Trophoblast cell (in vitro differentiated cells and primary cell): Measurements from ENCODE around the gene ISOC2.

Experiments used
- DNase-seq, 2 donors: peaks; one replicate each; pipeline ENCODE4 v3.0.0-alpha.2; 2016
- H2AFZ ChIP-seq: 2 replicates; pipeline ENCODE4 v1.6.1; 2013; ENCODE audit warnings: low read length, moderate library complexity, mild to moderate bottlenecking; ENCODE audit not compliant: insufficient read depth, poor library complexity
- H2AK5ac ChIP-seq: 2 replicates; pipeline ENCODE4 v1.6.1; 2013; ENCODE audit warnings: mild to moderate bottlenecking, low read length
- H2BK120ac ChIP-seq: 2 replicates; pipeline ENCODE4 v1.6.1; 2013; ENCODE audit warnings: low read length, mild to moderate bottlenecking, moderate library complexity; ENCODE audit not compliant: insufficient read depth, poor library complexity
- H2BK12ac ChIP-seq: 2 replicates; pipeline ENCODE4 v1.6.1; 2013; ENCODE audit warnings: mild to moderate bottlenecking, low read length, moderate library complexity
- H2BK5ac ChIP-seq: 2 replicates; pipeline ENCODE4 v1.6.1; 2013; ENCODE audit warnings: low read length, low read depth, moderate library complexity, mild to moderate bottlenecking; ENCODE audit not compliant: poor library complexity
- H3K14ac ChIP-seq: 2 replicates; pipeline ENCODE4 v1.6.1; 2013; ENCODE audit warnings: mild to moderate bottlenecking, low read length
- H3K18ac ChIP-seq: 2 replicates; pipeline ENCODE4 v1.6.1; 2013; ENCODE audit warnings: mild to moderate bottlenecking, low read length
- H3K23ac ChIP-seq: 2 replicates; pipeline ENCODE4 v1.6.1; 2013; ENCODE audit warnings: low read length
- H3K27ac ChIP-seq: 2 replicates; pipeline ENCODE4 v1.5.1; 2013; ENCODE audit warnings: low read depth, mild to moderate bottlenecking, inconsistent platforms, low read length, moderate library complexity
- H3K27me3 ChIP-seq: 2 replicates; pipeline ENCODE4 v1.6.1; 2013; ENCODE audit warnings: inconsistent platforms, mild to moderate bottlenecking, low read length, moderate library complexity; ENCODE audit not compliant: insufficient read depth
- H3K36me3 ChIP-seq, 2 experiments: 1 replicate in 1 of 2; 2 replicates in 1 of 2; pipeline ENCODE4 v1.6.1; 2013; ENCODE audit warnings: low read length in 2 of 2, mild to moderate bottlenecking in 2 of 2, moderate library complexity in 1 of 2; ENCODE audit not compliant: insufficient read depth in 2 of 2, control insufficient read depth in 1 of 2
- H3K4ac ChIP-seq: 2 replicates; pipeline ENCODE4 v1.6.1; 2013; ENCODE audit warnings: low read depth, mild to moderate bottlenecking, low read length, moderate library complexity
- H3K4me1 ChIP-seq, 2 experiments: 1 replicate in 1 of 2; 2 replicates in 1 of 2; pipeline ENCODE4 v1.6.1; 2013; ENCODE audit warnings: low read length in 2 of 2, mild to moderate bottlenecking in 2 of 2, moderate library complexity in 1 of 2; ENCODE audit not compliant: insufficient read depth in 2 of 2, control insufficient read depth in 1 of 2
- H3K4me2 ChIP-seq: 2 replicates; pipeline ENCODE4 v1.6.1; 2013; ENCODE audit warnings: inconsistent platforms, mild to moderate bottlenecking, low read length, moderate library complexity
- H3K4me3 ChIP-seq: 2 replicates; pipeline ENCODE4 v1.5.1; 2013; ENCODE audit warnings: mild to moderate bottlenecking, low read depth, low read length, inconsistent platforms
- H3K79me1 ChIP-seq: one replicate; pipeline ENCODE4 v1.6.1; 2013; ENCODE audit warnings: low read length
- H3K79me2 ChIP-seq: 2 replicates; pipeline ENCODE4 v1.6.1; 2013; ENCODE audit warnings: low read length, mild to moderate bottlenecking; ENCODE audit not compliant: control insufficient read depth, insufficient read depth, poor library complexity
- H3K9ac ChIP-seq: 2 replicates; pipeline ENCODE4 v1.6.1; 2013; ENCODE audit warnings: mild to moderate bottlenecking, low read length
- H3K9me3 ChIP-seq: 2 replicates; pipeline ENCODE4 v1.6.1; 2013; ENCODE audit warnings: low read depth, mild to moderate bottlenecking, control low read depth, inconsistent platforms, low read length; ENCODE audit not compliant: insufficient read depth
- H4K12ac ChIP-seq: 2 replicates; pipeline ENCODE4 v1.6.1; 2013; ENCODE audit warnings: low read depth, mild to moderate bottlenecking, low read length, moderate library complexity
- H4K8ac ChIP-seq: 2 replicates; pipeline ENCODE4 v1.6.1; 2013; ENCODE audit warnings: low read depth, mild to moderate bottlenecking, low read length, moderate library complexity
- H4K91ac ChIP-seq: one replicate; pipeline ENCODE4 v1.6.1; 2013; ENCODE audit warnings: low read depth, mild to moderate bottlenecking, low read length, moderate library complexity
- WGBS: extraction: QIAGEN DNeasy Blood & Tissue Kit; methylation state at CpG from one replicate; pipeline ENCODE4 v1.1.7; 2013; ENCODE audit warnings: missing lambda C conversion rate; ENCODE audit not compliant: insufficient read length, insufficient coverage; ENCODE audit errors: extremely low coverage; 5-methylcytosine and 5-hydroxymethylcytosine counted together

ISOC2 gene

DNA sequence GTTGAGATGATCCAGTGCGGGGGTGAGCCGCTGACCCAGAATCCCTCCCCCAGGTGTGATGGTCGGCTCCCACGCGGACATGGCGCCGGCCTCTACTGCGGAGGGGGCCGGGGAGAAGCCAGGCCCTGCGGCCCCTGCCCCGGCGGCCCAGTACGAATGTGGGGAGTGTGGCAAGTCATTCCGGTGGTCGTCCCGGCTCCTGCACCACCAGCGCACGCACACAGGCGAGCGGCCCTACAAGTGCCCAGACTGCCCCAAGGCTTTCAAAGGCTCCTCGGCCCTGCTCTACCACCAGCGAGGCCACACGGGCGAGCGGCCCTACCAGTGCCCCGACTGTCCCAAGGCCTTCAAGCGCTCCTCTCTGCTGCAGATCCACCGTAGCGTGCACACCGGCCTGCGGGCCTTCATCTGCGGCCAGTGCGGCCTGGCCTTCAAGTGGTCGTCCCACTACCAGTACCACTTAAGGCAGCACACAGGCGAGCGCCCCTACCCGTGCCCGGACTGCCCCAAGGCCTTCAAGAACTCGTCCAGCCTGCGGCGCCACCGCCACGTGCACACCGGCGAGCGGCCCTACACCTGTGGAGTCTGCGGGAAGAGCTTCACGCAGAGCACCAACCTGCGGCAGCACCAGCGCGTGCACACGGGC lies 19.8 kb upstream of the ISOC2 start:
- Histone ChIP-seq H2AFZ (no peak overlapping the region), H2AK5ac (no peak overlapping the region), H3K9me3 (peaks cover 1% of the 10 kb centered on the region), H3K36me3 (peaks cover 21 to 25% of the 10 kb centered on the region in 2 experiments), H2BK120ac (no peak overlapping the region), H3K4me2 (no peak overlapping the region), H3K27me3 (no peaks in the 10 kb centered on the region), H3K9ac (no peak overlapping the region), H3K4ac (no peak overlapping the region), H2BK5ac (no peak overlapping the region), H3K18ac (no peak overlapping the region), H4K8ac (no peak overlapping the region), H2BK12ac (no peak overlapping the region), H4K91ac (no peak overlapping the region), H3K23ac (no peak overlapping the region), H3K4me1 (peaks cover 24% of the 10 kb centered on the region in 2 experiments), H3K14ac (no peak overlapping the region), H3K4me3 (no peak overlapping the region), H3K79me2 (peaks cover 13% of the 10 kb centered on the region), H4K12ac (no peak overlapping the region), H3K79me1 (peaks cover 18% of the 10 kb centered on the region), H3K27ac (no peak overlapping the region)
- no peak for DNase-seq
- no CpG with 5 or more reads among the region's 52 CpGs for WGBS

- H4K12ac ChIP-seq: no peak overlapping the region
- H3K79me2 ChIP-seq: peaks cover 1% of the 10 kb centered on the region
- H3K9ac ChIP-seq: no peak overlapping the region
- DNase-seq: no peak
- H3K23ac ChIP-seq: no peak overlapping the region
- H3K4me3 ChIP-seq: no peak overlapping the region
- peaks cover 15 to 20% of the 10 kb centered on the region in 2 experiments for H3K36me3 ChIP-seq
- no peak overlapping the region for H4K91ac ChIP-seq
- no peak overlapping the region for H4K8ac ChIP-seq
- H3K4me1 ChIP-seq: peaks cover 16 to 19% of the 10 kb centered on the region in 2 experiments
- H2BK120ac ChIP-seq: no peak overlapping the region
- H3K4ac ChIP-seq: no peak overlapping the region
- H2AK5ac ChIP-seq: no peak overlapping the region
- H3K18ac ChIP-seq: no peak overlapping the region
- H2BK5ac ChIP-seq: no peak overlapping the region
- H2BK12ac ChIP-seq: peak overlapping the region; percentile 14
- H3K79me1 ChIP-seq: peaks cover 6% of the 10 kb centered on the region
- H3K27me3 ChIP-seq: no peaks in the 10 kb centered on the region
- H3K27ac ChIP-seq: no peak overlapping the region
- no peak overlapping the region for H3K14ac ChIP-seq
- peaks cover 1% of the 10 kb centered on the region for H3K9me3 ChIP-seq
- no CpG with 5 or more reads among the region's 15 CpGs for WGBS
- H3K4me2 ChIP-seq: no peak overlapping the region
- H2AFZ ChIP-seq: no peak overlapping the region
Observed at GRCh38 chr19:55479451-55480230, 18.2 kb upstream of the ISOC2 start.

DNA sequence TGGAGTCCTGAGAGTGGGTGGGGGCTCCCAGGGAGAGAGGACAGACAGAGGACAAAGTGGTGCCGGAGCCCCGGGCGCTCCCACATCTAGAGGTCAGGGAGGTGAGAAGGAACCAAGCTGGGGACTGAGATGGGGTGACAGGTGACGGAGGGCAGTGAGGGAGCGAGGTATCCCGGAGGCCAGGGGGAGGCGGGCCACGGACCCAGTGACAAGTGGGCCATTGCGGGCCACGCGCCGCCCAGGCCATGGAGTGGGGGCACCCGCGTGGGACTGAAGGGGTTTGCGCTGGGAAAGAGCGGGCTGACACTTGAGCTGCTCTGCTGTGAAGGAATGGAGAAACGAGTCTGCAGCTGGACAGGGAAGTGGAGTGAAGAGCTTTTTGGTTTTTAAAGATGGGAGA lies 17.6 kb upstream of the ISOC2 start:
- H3K18ac ChIP-seq: no peak overlapping the region
- peak overlapping the region; percentile 9 for H3K4ac ChIP-seq
- H4K12ac ChIP-seq: no peak overlapping the region
- no peak overlapping the region for H3K23ac ChIP-seq
- no peak overlapping the region for H4K8ac ChIP-seq
- H3K36me3 ChIP-seq: peaks cover 15 to 20% of the 10 kb centered on the region in 2 experiments
- no peak overlapping the region for H2BK12ac ChIP-seq
- DNase-seq: no peak
- no peaks in the 10 kb centered on the region for H3K79me2 ChIP-seq
- H3K9me3 ChIP-seq: peaks cover 1% of the 10 kb centered on the region
- no peak overlapping the region for H2AFZ ChIP-seq
- H3K4me1 ChIP-seq: peaks cover 11 to 13% of the 10 kb centered on the region in 2 experiments
- no peak overlapping the region for H3K4me2 ChIP-seq
- H4K91ac ChIP-seq: no peak overlapping the region
- no peaks in the 10 kb centered on the region for H3K27me3 ChIP-seq
- no peak overlapping the region for H2BK120ac ChIP-seq
- no peak overlapping the region for H3K4me3 ChIP-seq
- H3K27ac ChIP-seq: no peak overlapping the region
- H3K9ac ChIP-seq: no peak overlapping the region
- H3K79me1 ChIP-seq: peaks cover 4% of the 10 kb centered on the region
- H3K14ac ChIP-seq: no peak overlapping the region
- no peak overlapping the region for H2AK5ac ChIP-seq
- H2BK5ac ChIP-seq: no peak overlapping the region
- no CpG with 5 or more reads among the region's 17 CpGs for WGBS

- Histone ChIP-seq H3K36me3 (peaks cover 14 to 15% of the 10 kb centered on the region in 2 experiments), H2AFZ (no peak overlapping the region)
- WGBS: no CpG with 5 or more reads among the region's 12 CpGs
Observed at GRCh38 chr19:55478364-55478763, 16.9 kb upstream of the ISOC2 start.

More at GRCh38 chr19:55478364-55478763, 16.9 kb upstream of the ISOC2 start:
- Histone ChIP-seq H3K18ac (no peak overlapping the region), H2BK120ac (no peak overlapping the region), H3K27me3 (no peaks in the 10 kb centered on the region), H3K4ac (no peak overlapping the region), H2AK5ac (no peak overlapping the region), H2BK5ac (no peak overlapping the region), H3K79me1 (peaks cover 4% of the 10 kb centered on the region), H4K91ac (no peak overlapping the region), H2BK12ac (no peak overlapping the region), H3K14ac (no peak overlapping the region), H3K4me1 (peaks cover 5 to 8% of the 10 kb centered on the region in 2 experiments), H4K8ac (no peak overlapping the region), H3K4me3 (no peak overlapping the region), H3K79me2 (no peaks in the 10 kb centered on the region), H3K9me3 (peaks cover 1% of the 10 kb centered on the region), H3K23ac (no peak overlapping the region), H4K12ac (no peak overlapping the region), H3K4me2 (no peak overlapping the region), H3K9ac (no peak overlapping the region), H3K27ac (no peak overlapping the region)
- DNase-seq: no peak
